Measurements from ENCODE around the gene SPATS2.
A peak's percentile ranks its signal among the peaks of the same experiment; 100 is the strongest.
"Not testable (repeated sequence)": the region's sequence is repeated elsewhere in the genome, so short reads cannot be mapped to it uniquely, and the experiment has no call there.

The SPATS2 gene

DNA sequence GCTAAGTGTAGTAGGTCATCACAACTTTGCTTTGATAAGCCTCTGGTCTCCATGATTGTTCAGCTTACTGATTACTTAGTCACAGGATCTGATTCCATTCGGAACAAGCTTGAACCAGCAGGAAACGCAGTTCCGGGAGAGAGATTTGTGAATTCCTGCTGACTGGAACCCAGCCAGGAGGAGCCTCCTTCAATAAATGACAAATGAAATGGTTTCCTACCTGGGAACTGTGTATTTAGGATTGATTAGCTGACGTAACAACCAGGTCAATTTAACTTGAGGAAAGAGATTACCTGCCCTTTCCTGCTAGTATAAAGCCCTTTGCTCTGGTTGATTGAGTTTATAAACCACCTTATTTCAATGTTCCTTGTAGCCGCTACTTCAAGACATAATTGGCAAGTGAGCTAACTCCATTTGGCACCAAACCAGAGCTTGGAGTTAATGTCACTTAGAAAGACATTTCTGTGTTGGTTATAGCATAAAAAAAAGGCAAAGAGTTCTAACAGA, 136.5 kb downstream of the SPATS2 start:
- H3K27ac ChIP-seq = peak overlapping the region; percentile 34
- TF ChIP-seq, protein P1, sequence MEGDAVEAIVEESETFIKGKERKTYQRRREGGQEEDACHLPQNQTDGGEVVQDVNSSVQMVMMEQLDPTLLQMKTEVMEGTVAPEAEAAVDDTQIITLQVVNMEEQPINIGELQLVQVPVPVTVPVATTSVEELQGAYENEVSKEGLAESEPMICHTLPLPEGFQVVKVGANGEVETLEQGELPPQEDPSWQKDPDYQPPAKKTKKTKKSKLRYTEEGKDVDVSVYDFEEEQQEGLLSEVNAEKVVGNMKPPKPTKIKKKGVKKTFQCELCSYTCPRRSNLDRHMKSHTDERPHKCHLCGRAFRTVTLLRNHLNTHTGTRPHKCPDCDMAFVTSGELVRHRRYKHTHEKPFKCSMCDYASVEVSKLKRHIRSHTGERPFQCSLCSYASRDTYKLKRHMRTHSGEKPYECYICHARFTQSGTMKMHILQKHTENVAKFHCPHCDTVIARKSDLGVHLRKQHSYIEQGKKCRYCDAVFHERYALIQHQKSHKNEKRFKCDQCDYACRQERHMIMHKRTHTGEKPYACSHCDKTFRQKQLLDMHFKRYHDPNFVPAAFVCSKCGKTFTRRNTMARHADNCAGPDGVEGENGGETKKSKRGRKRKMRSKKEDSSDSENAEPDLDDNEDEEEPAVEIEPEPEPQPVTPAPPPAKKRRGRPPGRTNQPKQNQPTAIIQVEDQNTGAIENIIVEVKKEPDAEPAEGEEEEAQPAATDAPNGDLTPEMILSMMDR (conservative IDR thresholded peaks at IDR 0.05) = no peak

DNA sequence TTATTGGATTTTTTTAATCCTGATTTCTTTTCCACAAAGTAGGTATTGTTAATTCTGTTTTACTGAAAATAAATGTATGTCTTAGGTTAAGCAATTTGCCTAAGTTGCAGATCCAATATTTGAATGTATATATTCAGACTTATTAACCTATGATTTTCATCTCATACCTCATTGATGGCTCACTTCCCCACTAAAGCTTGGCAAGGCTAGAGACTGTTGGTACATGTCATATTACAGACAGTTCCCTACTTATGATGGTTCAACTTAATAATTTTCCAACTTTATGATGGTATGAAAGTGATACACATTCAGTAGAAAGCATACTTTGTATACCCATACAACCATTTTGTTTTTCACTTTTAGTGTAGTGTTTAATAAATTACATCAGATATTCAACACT, 138.4 kb downstream of the SPATS2 start:
- no peak for TF ChIP-seq ZFX (IDR thresholded peaks at IDR 0.05)
- TF ChIP-seq, protein P1 (conservative IDR thresholded peaks at IDR 0.05) = no peak
- no peak overlapping the region for H3K27ac ChIP-seq

DNA sequence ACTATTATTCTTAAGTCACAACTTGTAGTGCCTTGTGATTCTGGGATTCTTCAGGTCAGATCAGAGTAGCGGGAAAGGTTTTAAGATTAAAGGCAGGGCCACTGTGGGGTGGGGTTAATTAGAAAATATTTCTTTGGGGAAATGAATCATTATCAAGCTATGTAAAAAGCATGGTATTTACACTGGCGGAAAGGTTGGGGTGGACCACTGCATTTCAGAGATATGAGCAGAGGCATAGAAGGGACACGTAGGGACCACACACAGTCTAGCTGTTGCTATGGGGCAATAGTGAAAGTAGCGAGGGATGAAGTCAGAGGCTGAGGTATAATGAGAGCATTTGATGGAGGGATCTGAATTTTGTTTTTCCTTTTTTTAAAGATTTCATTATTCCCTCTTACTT, 139.9 kb downstream of the SPATS2 start:
- no peak for TF ChIP-seq ZFX (IDR thresholded peaks at IDR 0.05)
- TF ChIP-seq, protein P1 (conservative IDR thresholded peaks at IDR 0.05) = no peak
- H3K27ac ChIP-seq = no peak overlapping the region

DNA sequence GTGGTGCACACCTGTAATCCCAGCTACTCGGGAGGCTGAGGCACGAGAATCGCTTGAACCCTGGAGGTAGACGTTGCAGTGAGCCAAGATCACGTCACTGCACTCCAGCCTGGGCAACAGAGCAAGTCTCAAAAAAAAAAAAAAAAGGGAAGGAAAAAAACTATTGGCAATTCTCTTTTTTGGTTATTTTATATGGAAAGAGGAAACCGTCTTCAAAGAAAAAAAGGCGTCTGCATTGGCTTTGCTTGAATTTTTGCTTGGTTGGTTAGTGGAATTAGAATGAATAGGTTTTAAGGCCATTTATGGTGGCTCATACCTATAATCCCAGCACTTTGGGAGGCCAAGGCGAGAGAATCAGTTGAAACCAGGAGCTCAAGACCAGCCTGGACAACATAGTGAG, 142.4 kb downstream of the SPATS2 start:
- not testable (repeated sequence) for H3K27ac ChIP-seq

DNA sequence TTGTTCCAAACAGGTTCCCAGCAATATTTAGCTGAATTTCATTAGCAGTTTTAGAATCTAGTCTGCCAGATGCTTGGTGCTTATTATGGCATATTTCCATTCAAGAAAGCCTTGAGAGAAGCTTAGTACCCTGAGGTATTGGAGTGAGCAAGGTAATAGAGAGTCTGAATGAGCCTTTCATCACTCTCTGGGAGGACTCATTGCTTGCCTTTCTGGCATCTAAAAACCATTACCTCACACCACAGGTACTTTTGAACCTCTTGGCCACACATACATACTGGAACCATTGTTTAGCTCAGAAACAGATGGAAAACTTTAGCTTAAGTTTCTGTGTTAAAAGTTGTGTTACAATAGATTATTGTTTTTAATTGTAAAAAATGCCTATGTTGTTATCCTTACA, 144.1 kb downstream of the SPATS2 start:
- H3K27ac ChIP-seq = no peak overlapping the region
- no peak for TF ChIP-seq ZFX (IDR thresholded peaks at IDR 0.05)
- TF ChIP-seq, protein P1 (conservative IDR thresholded peaks at IDR 0.05) = no peak

DNA sequence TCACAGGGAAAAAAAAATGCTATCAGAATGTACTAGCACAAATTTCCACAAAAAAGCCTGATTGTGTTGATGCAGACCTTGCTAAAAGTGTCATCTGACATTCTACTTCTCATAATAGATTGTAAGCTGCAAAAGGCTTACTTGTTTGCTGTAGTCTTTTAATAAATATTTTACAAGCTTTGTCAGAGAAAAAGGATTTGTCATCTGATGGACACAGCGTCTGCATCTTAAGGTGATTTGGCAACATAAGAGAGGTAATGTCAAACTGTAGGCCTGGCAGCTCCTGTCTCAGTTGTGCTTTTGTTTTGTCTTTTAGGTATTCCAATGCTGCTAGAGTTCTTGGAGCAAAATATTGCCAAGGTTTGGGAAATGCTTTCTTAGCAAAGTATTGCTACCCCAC, 145.3 kb downstream of the SPATS2 start:
- no peak overlapping the region for H3K27ac ChIP-seq
- no peak for TF ChIP-seq ZFX (IDR thresholded peaks at IDR 0.05)
- TF ChIP-seq, protein P1 (conservative IDR thresholded peaks at IDR 0.05) = no peak

DNA sequence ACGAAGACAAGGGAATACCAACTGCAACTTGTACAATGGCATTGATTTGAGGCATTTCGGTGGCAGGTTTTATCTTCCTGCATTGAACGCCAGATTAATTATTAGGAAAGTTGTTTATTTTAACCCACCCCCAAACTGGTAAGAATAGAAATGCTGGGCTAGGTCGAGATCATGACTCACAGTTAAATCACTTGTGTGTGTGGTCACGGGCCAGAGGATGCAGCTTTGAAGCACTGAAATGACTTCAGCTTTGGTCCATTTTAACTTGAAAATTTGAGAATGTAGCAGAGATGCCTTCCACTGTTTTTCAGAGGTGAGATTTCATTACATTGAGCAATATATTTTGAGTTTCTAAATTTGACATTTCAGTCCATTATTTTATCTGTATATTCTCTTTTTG, 148.0 kb downstream of the SPATS2 start:
- TF ChIP-seq, protein P1 (conservative IDR thresholded peaks at IDR 0.05) = no peak
- TF ChIP-seq ZFX (IDR thresholded peaks at IDR 0.05) = no peak
- H3K27ac ChIP-seq = no peak overlapping the region

DNA sequence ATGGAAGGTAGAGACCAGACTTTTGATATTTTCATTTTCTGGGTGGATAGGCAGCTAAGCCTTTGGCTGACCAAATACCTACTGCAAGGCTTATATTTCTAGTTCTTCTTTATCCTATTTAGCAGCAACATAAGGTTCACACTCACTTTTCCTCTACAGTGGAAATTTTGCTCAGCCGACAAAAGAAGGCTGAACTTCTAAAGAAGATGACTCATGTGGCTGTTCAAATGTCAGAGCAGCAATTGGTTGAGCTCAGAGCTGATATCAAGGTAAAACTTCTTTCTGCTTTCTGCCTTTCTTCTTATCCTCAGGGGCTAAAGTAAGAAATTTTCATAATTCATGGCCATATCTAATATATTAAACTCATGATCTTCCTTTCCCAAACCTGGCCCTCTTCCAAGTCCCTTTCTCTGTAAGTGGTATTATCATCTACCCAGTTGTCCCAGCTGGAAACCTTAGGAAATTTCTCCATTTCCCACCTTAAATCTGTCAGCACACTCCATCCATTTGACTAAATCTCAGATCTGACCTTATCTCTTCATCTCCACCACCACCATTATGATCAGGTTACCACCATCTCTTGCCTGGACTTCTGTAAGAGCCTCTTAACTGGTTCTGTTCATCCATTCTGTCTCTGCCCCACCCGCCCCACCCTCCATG, 151.8 kb downstream of the SPATS2 start:
- H3K27ac ChIP-seq = no peak overlapping the region
- TF ChIP-seq, protein P1 (conservative IDR thresholded peaks at IDR 0.05) = no peak
- TF ChIP-seq ZFX (IDR thresholded peaks at IDR 0.05) = no peak

All from C4-2B (cell line).